Breast epithelium (tissue), 3 donors: ENCODE data around the gene GDF2.

Experiments
- CTCF ChIP-seq, 3 donors: fragments of 450-650 bp; IDR thresholded peaks; one replicate each; pipeline ENCODE4 v1.5.1; 2016 to 2017; ENCODE audit warnings: antibody characterized with exemption in 3 of 3, mild to moderate bottlenecking in 3 of 3, moderate library complexity in 3 of 3
- POLR2AphosphoS5 ChIP-seq, 3 donors: sonication (generic); formaldehyde crosslinking; IDR thresholded peaks; one replicate each; pipeline ENCODE4 v1.6.1; 2017; ENCODE audit warnings: antibody characterized with exemption in 3 of 3

GRCh38 chr10:47283848-47284247 lies 38.4 kb upstream of the GDF2 start:
- no peak for TF ChIP-seq CTCF (IDR thresholded peaks at IDR 0.05)
- no peak for TF ChIP-seq POLR2AphosphoS5 (IDR thresholded peaks at IDR 0.05)
